GM23338 (cell line): Measurements from ENCODE around the gene SIRT6. TPM values are rescaled to one million over a fixed set of nuclear protein-coding genes. Genes with fewer than 3 reads are reported as not detected.

Source experiments
- ATAC-seq: fragments of 200-7000 bp; cut with Tn5 transposase; 3 replicates; pipeline ENCODE4 v1.9.1; 2020
- DNase-seq: peaks from one replicate; pipeline ENCODE4 v3.0.0-alpha.2; 2015; ENCODE audit warnings: low spot score
- H2AFZ ChIP-seq: fragments of 200-600 bp; sonication (generic); 2 replicates; pipeline ENCODE4 v1.8.0; 2016; ENCODE audit warnings: antibody characterized with exemption, mild to moderate bottlenecking, moderate library complexity
- H3F3A ChIP-seq: fragments of 200-600 bp; sonication (generic); replicated peaks from 2 replicates; pipeline ENCODE4 v1.8.0; 2017; ENCODE audit warnings: antibody characterized with exemption, mixed run types, low read depth
- H3K27ac ChIP-seq: fragments of 200-600 bp; sonication (generic); 2 replicates; pipeline ENCODE4 v1.6.1; 2016; ENCODE audit warnings: low read depth
- H3K27me3 ChIP-seq: fragments of 200-600 bp; sonication (generic); 2 replicates; pipeline ENCODE4 v1.8.0; 2016; ENCODE audit warnings: mild to moderate bottlenecking, mixed run types, moderate library complexity; ENCODE audit not compliant: insufficient read depth
- H3K36me3 ChIP-seq: fragments of 200-600 bp; sonication (generic); 2 replicates; pipeline ENCODE4 v1.8.0; 2016; ENCODE audit warnings: mild to moderate bottlenecking; ENCODE audit not compliant: insufficient read depth
- H3K4me1 ChIP-seq: fragments of 200-600 bp; sonication (generic); 2 replicates; pipeline ENCODE4 v1.8.0; 2016; ENCODE audit warnings: mild to moderate bottlenecking, moderate library complexity; ENCODE audit not compliant: insufficient read depth
- H3K4me2 ChIP-seq: fragments of 200-600 bp; sonication (generic); 2 replicates; pipeline ENCODE4 v1.7.1; 2017; ENCODE audit warnings: mixed run types
- H3K4me3 ChIP-seq: fragments of 200-600 bp; sonication (generic); 2 replicates; pipeline ENCODE4 v1.6.1; 2016; ENCODE audit warnings: mixed run types
- H3K79me2 ChIP-seq: fragments of 200-600 bp; sonication (generic); replicated peaks from 2 replicates; pipeline ENCODE4 v1.8.0; 2017; ENCODE audit warnings: mild to moderate bottlenecking; ENCODE audit not compliant: insufficient read depth
- H3K9me2 ChIP-seq: fragments of 200-600 bp; sonication (generic); 2 replicates; pipeline ENCODE4 v1.8.0; 2017; ENCODE audit not compliant: insufficient read depth
- H4K20me1 ChIP-seq: fragments of 200-600 bp; sonication (generic); replicated peaks from 2 replicates; pipeline ENCODE4 v1.8.0; 2017; ENCODE audit warnings: mild to moderate bottlenecking; ENCODE audit not compliant: insufficient read depth
- H3K27ac Mint-ChIP-seq: 2 replicates; pipeline ENCODE4 v1.8.0; 2020; ENCODE audit warnings: inconsistent platforms, mild to moderate bottlenecking, moderate library complexity, mixed read lengths
- H3K27me3 Mint-ChIP-seq: 3 replicates; pipeline ENCODE4 v1.8.0; 2022; ENCODE audit warnings: low read depth, mild to moderate bottlenecking, moderate library complexity, mixed read lengths, inconsistent platforms; ENCODE audit not compliant: insufficient read depth, poor library complexity
- H3K36me3 Mint-ChIP-seq: 3 replicates; pipeline ENCODE4 v1.8.0; 2021; ENCODE audit warnings: low read depth, mild to moderate bottlenecking, inconsistent platforms, moderate library complexity, mixed read lengths
- H3K4me1 Mint-ChIP-seq: 3 replicates; pipeline ENCODE4 v1.8.0; 2020; ENCODE audit warnings: mild to moderate bottlenecking, inconsistent platforms, mixed read lengths
- H3K4me3 Mint-ChIP-seq: 3 replicates; pipeline ENCODE4 v1.8.0; 2021; ENCODE audit warnings: moderate library complexity, mild to moderate bottlenecking, inconsistent platforms, mixed read lengths
- H3K9me3 Mint-ChIP-seq: 3 replicates; pipeline ENCODE4 v1.8.0; 2020; ENCODE audit warnings: moderate library complexity, mild to moderate bottlenecking, inconsistent platforms, mixed read lengths
- CREB1 ChIP-seq: fragments of 250-450 bp; sonication (Bioruptor Pico); IDR thresholded peaks from 2 replicates; pipeline ENCODE4 v1.5.0; 2020; ENCODE audit warnings: low read depth, mild to moderate bottlenecking, moderate library complexity
- ETS1 ChIP-seq: IDR thresholded peaks from 2 replicates; pipeline ENCODE4 v1.6.1; 2016; ENCODE audit warnings: antibody characterized with exemption
- EZH2 ChIP-seq: fragments of 200-600 bp; sonication (generic); IDR thresholded peaks from one replicate; pipeline ENCODE4 v1.8.0; 2017; ENCODE audit warnings: antibody characterized with exemption, mild to moderate bottlenecking, low read depth; ENCODE audit not compliant: unreplicated experiment
- EZH2phosphoT487 ChIP-seq: fragments of 200-600 bp; sonication (generic); IDR thresholded peaks from one replicate; pipeline ENCODE4 v1.8.1; 2018; ENCODE audit warnings: antibody characterized with exemption; ENCODE audit not compliant: unreplicated experiment
- ZNF331 ChIP-seq: fragments of 250-450 bp; sonication (Bioruptor Pico); IDR thresholded peaks from 2 replicates; pipeline ENCODE4 v1.5.0; 2020; ENCODE audit warnings: low read depth, mild to moderate bottlenecking, moderate library complexity
- polyA plus RNA-seq: library from polyadenylated mRNA; unstranded; fragments of >200 nt; fragmentation: Nextera tagmentation; extraction: Ambion mirVana; gene quantifications from 2 replicates; pipeline ENCODE4 v1.2.1, GENCODE V29; 2016
- small RNA-seq: library from RNA; depleted of rRNA; stranded (forward); fragments of <200 nt; gene quantifications from one replicate; pipeline ENCODE3, GENCODE V24; 2014; ENCODE audit warnings: low replicate concordance
- total RNA-seq: library from RNA; depleted of rRNA; stranded (reverse); fragments of >200 nt; shearing (Covaris generic); gene quantifications from 2 replicates; pipeline ENCODE4 v1.2.3, GENCODE V29; 2014; rRNA removed
- TF ChIP-seq, protein P1 (sequence below), 2 experiments: fragments of 200-600 bp in 1 of 2; sonication (generic) in 1 of 2; conservative IDR thresholded peaks; 2 replicates each; pipeline versions ENCODE4 v1.5.1 to v1.6.1; 2016 to 2017; ENCODE audit warnings: antibody characterized with exemption in 2 of 2, low read depth in 2 of 2, mild to moderate bottlenecking in 2 of 2, moderate library complexity in 1 of 2
- TF ChIP-seq, protein P2 (sequence below): fragments of 250-450 bp; sonication (Bioruptor Pico); IDR thresholded peaks from 2 replicates; pipeline ENCODE4 v1.5.0; 2020; ENCODE audit warnings: mild to moderate bottlenecking, moderate library complexity

The SIRT6 gene
- total and polyA plus RNA-seq, 2 experiments from 2014 or later: 18.9 to 26.7 TPM

DNA sequence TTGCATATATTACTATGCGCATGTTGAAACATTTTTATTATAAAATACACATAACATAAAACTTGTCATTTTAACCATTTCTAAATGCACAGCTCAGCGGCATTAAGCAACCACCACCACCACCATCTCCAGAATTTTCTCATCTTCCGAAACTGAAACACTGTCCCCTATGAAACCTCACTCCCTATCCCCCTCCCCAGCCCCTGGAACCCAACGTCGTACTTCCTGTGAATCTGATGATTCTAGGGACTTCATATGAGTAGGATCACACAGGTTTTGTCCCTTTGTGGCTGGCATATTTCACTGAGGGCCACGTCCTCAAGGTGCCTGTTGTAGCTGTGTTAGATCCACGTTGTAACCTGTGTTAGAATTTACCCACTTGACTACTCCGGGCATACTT lies 57.7 kb downstream of the SIRT6 start:
- Histone ChIP-seq H3F3A (no peaks in the 10 kb centered on the region), H4K20me1 (peaks cover 14% of the 10 kb centered on the region), H3K4me1 (peaks cover 5% of the 10 kb centered on the region; the same call in 1 of the 2 replicates), H3K27me3 (no peaks in the 10 kb centered on the region), H3K27ac (no peak overlapping the region), H3K4me2 (peak overlapping the region; percentile 81), H3K4me3 (peak overlapping the region; percentile 71), H3K36me3 (no peaks in the 10 kb centered on the region), H2AFZ (peak overlapping the region; percentile 73), H3K79me2 (peaks cover 23% of the 10 kb centered on the region), H3K9me2 (no peaks in the 10 kb centered on the region)
- no peaks in the 10 kb centered on the region; the same call in 2 of the 3 replicates for H3K9me3 Mint-ChIP-seq
- DNase-seq: peak; percentile 59
- H3K36me3 Mint-ChIP-seq: peaks cover 3% of the 10 kb centered on the region; the same call in 1 of the 3 replicates
- peaks cover 14% of the 10 kb centered on the region for H3K4me1 Mint-ChIP-seq
- H3K27ac Mint-ChIP-seq: no peak overlapping the region
- peaks cover 12% of the 10 kb centered on the region for H3K27me3 Mint-ChIP-seq
- no peak for TF ChIP-seq ETS1
- no peak for TF ChIP-seq CREB1 (CRISPR knock-in tag)
- no peak for TF ChIP-seq EZH2
- no peak for TF ChIP-seq ZNF331 (CRISPR knock-in tag)
- TF ChIP-seq, protein P1, sequence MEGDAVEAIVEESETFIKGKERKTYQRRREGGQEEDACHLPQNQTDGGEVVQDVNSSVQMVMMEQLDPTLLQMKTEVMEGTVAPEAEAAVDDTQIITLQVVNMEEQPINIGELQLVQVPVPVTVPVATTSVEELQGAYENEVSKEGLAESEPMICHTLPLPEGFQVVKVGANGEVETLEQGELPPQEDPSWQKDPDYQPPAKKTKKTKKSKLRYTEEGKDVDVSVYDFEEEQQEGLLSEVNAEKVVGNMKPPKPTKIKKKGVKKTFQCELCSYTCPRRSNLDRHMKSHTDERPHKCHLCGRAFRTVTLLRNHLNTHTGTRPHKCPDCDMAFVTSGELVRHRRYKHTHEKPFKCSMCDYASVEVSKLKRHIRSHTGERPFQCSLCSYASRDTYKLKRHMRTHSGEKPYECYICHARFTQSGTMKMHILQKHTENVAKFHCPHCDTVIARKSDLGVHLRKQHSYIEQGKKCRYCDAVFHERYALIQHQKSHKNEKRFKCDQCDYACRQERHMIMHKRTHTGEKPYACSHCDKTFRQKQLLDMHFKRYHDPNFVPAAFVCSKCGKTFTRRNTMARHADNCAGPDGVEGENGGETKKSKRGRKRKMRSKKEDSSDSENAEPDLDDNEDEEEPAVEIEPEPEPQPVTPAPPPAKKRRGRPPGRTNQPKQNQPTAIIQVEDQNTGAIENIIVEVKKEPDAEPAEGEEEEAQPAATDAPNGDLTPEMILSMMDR (conservative IDR thresholded peaks at IDR 0.05; ENCODE audit: low read depth in 2 of 2): no peak
- no peak for TF ChIP-seq EZH2phosphoT487
- TF ChIP-seq, protein P2, sequence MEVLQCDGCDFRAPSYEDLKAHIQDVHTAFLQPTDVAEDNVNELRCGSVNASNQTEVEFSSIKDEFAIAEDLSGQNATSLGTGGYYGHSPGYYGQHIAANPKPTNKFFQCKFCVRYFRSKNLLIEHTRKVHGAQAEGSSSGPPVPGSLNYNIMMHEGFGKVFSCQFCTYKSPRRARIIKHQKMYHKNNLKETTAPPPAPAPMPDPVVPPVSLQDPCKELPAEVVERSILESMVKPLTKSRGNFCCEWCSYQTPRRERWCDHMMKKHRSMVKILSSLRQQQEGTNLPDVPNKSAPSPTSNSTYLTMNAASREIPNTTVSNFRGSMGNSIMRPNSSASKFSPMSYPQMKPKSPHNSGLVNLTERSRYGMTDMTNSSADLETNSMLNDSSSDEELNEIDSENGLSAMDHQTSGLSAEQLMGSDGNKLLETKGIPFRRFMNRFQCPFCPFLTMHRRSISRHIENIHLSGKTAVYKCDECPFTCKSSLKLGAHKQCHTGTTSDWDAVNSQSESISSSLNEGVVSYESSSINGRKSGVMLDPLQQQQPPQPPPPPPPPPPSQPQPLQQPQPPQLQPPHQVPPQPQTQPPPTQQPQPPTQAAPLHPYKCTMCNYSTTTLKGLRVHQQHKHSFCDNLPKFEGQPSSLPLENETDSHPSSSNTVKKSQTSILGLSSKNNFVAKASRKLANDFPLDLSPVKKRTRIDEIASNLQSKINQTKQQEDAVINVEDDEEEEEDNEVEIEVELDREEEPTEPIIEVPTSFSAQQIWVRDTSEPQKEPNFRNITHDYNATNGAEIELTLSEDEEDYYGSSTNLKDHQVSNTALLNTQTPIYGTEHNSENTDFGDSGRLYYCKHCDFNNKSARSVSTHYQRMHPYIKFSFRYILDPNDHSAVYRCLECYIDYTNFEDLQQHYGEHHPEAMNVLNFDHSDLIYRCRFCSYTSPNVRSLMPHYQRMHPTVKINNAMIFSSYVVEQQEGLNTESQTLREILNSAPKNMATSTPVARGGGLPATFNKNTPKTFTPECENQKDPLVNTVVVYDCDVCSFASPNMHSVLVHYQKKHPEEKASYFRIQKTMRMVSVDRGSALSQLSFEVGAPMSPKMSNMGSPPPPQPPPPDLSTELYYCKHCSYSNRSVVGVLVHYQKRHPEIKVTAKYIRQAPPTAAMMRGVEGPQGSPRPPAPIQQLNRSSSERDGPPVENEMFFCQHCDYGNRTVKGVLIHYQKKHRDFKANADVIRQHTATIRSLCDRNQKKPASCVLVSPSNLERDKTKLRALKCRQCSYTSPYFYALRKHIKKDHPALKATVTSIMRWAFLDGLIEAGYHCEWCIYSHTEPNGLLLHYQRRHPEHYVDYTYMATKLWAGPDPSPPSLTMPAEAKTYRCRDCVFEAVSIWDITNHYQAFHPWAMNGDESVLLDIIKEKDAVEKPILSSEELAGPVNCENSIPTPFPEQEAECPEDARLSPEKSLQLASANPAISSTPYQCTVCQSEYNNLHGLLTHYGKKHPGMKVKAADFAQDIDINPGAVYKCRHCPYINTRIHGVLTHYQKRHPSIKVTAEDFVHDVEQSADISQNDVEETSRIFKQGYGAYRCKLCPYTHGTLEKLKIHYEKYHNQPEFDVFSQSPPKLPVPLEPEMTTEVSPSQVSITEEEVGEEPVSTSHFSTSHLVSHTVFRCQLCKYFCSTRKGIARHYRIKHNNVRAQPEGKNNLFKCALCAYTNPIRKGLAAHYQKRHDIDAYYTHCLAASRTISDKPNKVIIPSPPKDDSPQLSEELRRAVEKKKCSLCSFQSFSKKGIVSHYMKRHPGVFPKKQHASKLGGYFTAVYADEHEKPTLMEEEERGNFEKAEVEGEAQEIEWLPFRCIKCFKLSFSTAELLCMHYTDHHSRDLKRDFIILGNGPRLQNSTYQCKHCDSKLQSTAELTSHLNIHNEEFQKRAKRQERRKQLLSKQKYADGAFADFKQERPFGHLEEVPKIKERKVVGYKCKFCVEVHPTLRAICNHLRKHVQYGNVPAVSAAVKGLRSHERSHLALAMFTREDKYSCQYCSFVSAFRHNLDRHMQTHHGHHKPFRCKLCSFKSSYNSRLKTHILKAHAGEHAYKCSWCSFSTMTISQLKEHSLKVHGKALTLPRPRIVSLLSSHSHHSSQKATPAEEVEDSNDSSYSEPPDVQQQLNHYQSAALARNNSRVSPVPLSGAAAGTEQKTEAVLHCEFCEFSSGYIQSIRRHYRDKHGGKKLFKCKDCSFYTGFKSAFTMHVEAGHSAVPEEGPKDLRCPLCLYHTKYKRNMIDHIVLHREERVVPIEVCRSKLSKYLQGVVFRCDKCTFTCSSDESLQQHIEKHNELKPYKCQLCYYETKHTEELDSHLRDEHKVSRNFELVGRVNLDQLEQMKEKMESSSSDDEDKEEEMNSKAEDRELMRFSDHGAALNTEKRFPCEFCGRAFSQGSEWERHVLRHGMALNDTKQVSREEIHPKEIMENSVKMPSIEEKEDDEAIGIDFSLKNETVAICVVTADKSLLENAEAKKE (CRISPR knock-in tag): no peak
- peak overlapping the region; percentile 71 for H3K4me3 Mint-ChIP-seq
- ATAC-seq: peak; percentile 22

Small RNAs within 50 kb of the gene (small RNA-seq; reads per million reads assigned to genes)
- gene RF00017: not detected

Other genes with a start within 250 kb of the SIRT6 start
- gene NMRK2, start 249.5 kb downstream of the SIRT6 start, total RNA-seq: 55.9 and 57.3 TPM in 2 replicates
- 65.3 and 69.3 TPM in 2 replicates for gene NMRK2, start 249.5 kb downstream of the SIRT6 start, polyA plus RNA-seq
- 95.6 and 105 TPM in 2 replicates for gene DAPK3, start 211.5 kb downstream of the SIRT6 start, total RNA-seq
- 30.7 and 32.1 TPM in 2 replicates for gene DAPK3, start 211.5 kb downstream of the SIRT6 start, polyA plus RNA-seq
- 2,892 and 2,987 TPM in 2 replicates for gene EEF2, start 197.1 kb downstream of the SIRT6 start, total RNA-seq
- gene EEF2, start 197.1 kb downstream of the SIRT6 start, polyA plus RNA-seq: 772 and 1,028 TPM in 2 replicates
- gene PIAS4, start 174.8 kb downstream of the SIRT6 start, total RNA-seq: 34.1 and 48.4 TPM in 2 replicates
- 17.0 and 20.0 TPM in 2 replicates for gene PIAS4, start 174.8 kb downstream of the SIRT6 start, polyA plus RNA-seq
- 28.5 and 35.0 TPM in 2 replicates for gene ZBTB7A, start 115.7 kb downstream of the SIRT6 start, total RNA-seq
- 9.5 and 11.1 TPM in 2 replicates for gene ZBTB7A, start 115.7 kb downstream of the SIRT6 start, polyA plus RNA-seq
- 140 and 151 TPM in 2 replicates for gene MAP2K2, start 58.4 kb downstream of the SIRT6 start, total RNA-seq
- 99.7 and 108 TPM in 2 replicates for gene MAP2K2, start 58.4 kb downstream of the SIRT6 start, polyA plus RNA-seq
- gene CREB3L3, start 28.9 kb downstream of the SIRT6 start, total RNA-seq: not detected in 2 replicates
- gene CREB3L3, start 28.9 kb downstream of the SIRT6 start, polyA plus RNA-seq: 0.26 and 0.42 TPM in 2 replicates
- 13.4 and 18.0 TPM in 2 replicates for gene ANKRD24, start 126 bp upstream of the SIRT6 start, total RNA-seq
- 3.7 and 4.5 TPM in 2 replicates for gene ANKRD24, start 126 bp upstream of the SIRT6 start, polyA plus RNA-seq
- 0.52 TPM in 1 of 2 replicates, not detected in the other for gene EBI3, start 47.0 kb upstream of the SIRT6 start, total RNA-seq
- gene EBI3, start 47.0 kb upstream of the SIRT6 start, polyA plus RNA-seq: 1.4 and 1.6 TPM in 2 replicates
- gene YJU2, start 64.5 kb upstream of the SIRT6 start, total RNA-seq: 27.3 and 33.4 TPM in 2 replicates
- gene YJU2, start 64.5 kb upstream of the SIRT6 start, polyA plus RNA-seq: 27.6 and 28.8 TPM in 2 replicates
- 1.8 and 7.5 TPM in 2 replicates for gene SHD, start 96.7 kb upstream of the SIRT6 start, total RNA-seq
- gene SHD, start 96.7 kb upstream of the SIRT6 start, polyA plus RNA-seq: 6.4 and 8.0 TPM in 2 replicates
- 0.76 and 0.93 TPM in 2 replicates for gene TMIGD2, start 119.8 kb upstream of the SIRT6 start, total RNA-seq
- 0.24 and 0.79 TPM in 2 replicates for gene TMIGD2, start 119.8 kb upstream of the SIRT6 start, polyA plus RNA-seq
- 54.0 and 82.9 TPM in 2 replicates for gene FSD1, start 122.0 kb upstream of the SIRT6 start, total RNA-seq
- gene FSD1, start 122.0 kb upstream of the SIRT6 start, polyA plus RNA-seq: 50.7 and 52.1 TPM in 2 replicates
- 9.2 and 15.1 TPM in 2 replicates for gene STAP2, start 156.3 kb upstream of the SIRT6 start, total RNA-seq
- 20.7 and 21.7 TPM in 2 replicates for gene STAP2, start 156.3 kb upstream of the SIRT6 start, polyA plus RNA-seq
- 9.1 and 15.6 TPM in 2 replicates for gene MPND, start 161.0 kb upstream of the SIRT6 start, total RNA-seq
- 11.8 and 22.5 TPM in 2 replicates for gene MPND, start 161.0 kb upstream of the SIRT6 start, polyA plus RNA-seq
- gene SH3GL1, start 218.0 kb upstream of the SIRT6 start, total RNA-seq: 85.8 and 89.5 TPM in 2 replicates
- gene SH3GL1, start 218.0 kb upstream of the SIRT6 start, polyA plus RNA-seq: 73.1 and 75.6 TPM in 2 replicates
- gene CHAF1A, start 220.1 kb upstream of the SIRT6 start, total RNA-seq: 84.1 and 113 TPM in 2 replicates
- 109 and 125 TPM in 2 replicates for gene CHAF1A, start 220.1 kb upstream of the SIRT6 start, polyA plus RNA-seq